WTC11 (cell line): ENCODE results near the gene PDHA1. TPM values are rescaled to one million over a fixed set of nuclear protein-coding genes. Genes with fewer than 3 reads are reported as not detected.

Source experiments
- ATAC-seq: fragments of 200-7000 bp; cut with Tn5 transposase; 2 replicates; pipeline ENCODE4 v1.10.0; 2021; ENCODE audit warnings: mild to moderate bottlenecking, moderate library complexity
- CTCF ChIA-PET: fragments of 300-600 bp; sonication (Branson Sonifier 250); formaldehyde crosslinking; loops from one replicate; lab custom pipeline; 2021; ENCODE audit warnings: antibody characterized with exemption; lab: Charles Lee
- POLR2A ChIA-PET: fragments of 350-600 bp; sonication (Branson Sonifier 250); formaldehyde crosslinking; loops from one replicate; lab custom pipeline; 2021; ENCODE audit warnings: antibody characterized with exemption; lab: Charles Lee
- DNase-seq: peaks from one replicate; pipeline ENCODE4 v3.0.0; 2021; ENCODE audit warnings: low spot score
- H3K27ac Mint-ChIP-seq: 2 replicates; pipeline ENCODE4 v1.8.0; 2021; ENCODE audit warnings: mixed read lengths
- H3K27me3 Mint-ChIP-seq: 2 replicates; pipeline ENCODE4 v1.8.0; 2021; ENCODE audit warnings: low read depth, mild to moderate bottlenecking, moderate library complexity, mixed read lengths
- H3K36me3 Mint-ChIP-seq: 2 replicates; pipeline ENCODE4 v1.8.0; 2021; ENCODE audit warnings: mixed read lengths
- H3K4me1 Mint-ChIP-seq: 2 replicates; pipeline ENCODE4 v1.8.0; 2022; ENCODE audit warnings: mixed read lengths
- H3K4me3 Mint-ChIP-seq: 2 replicates; pipeline ENCODE4 v1.8.0; 2021; ENCODE audit warnings: mild to moderate bottlenecking, moderate library complexity, mixed read lengths
- H3K9me3 Mint-ChIP-seq: 2 replicates; pipeline ENCODE4 v1.8.0; 2021; ENCODE audit warnings: mixed read lengths
- CREB1 ChIP-seq: sonication (generic); formaldehyde crosslinking; IDR thresholded peaks from 2 replicates; pipeline ENCODE4 v1.8.0; 2023; ENCODE audit warnings: mild to moderate bottlenecking, missing genetic modification reagents
- EMX1 ChIP-seq: fragments of 250-450 bp; sonication (Bioruptor Pico); IDR thresholded peaks from 2 replicates; pipeline ENCODE4 v1.8.0; 2021; ENCODE audit warnings: mild to moderate bottlenecking
- FOXJ3 ChIP-seq: sonication (generic); formaldehyde crosslinking; IDR thresholded peaks from 2 replicates; pipeline ENCODE4 v1.9.0; 2021; ENCODE audit warnings: missing genetic modification reagents, mild to moderate bottlenecking, borderline replicate concordance
- GABPB1 ChIP-seq: sonication (generic); formaldehyde crosslinking; IDR thresholded peaks from 2 replicates; pipeline ENCODE4 v1.8.1; 2023; ENCODE audit warnings: mild to moderate bottlenecking, missing genetic modification reagents
- KAT7 ChIP-seq: sonication (generic); formaldehyde crosslinking; IDR thresholded peaks from 2 replicates; pipeline ENCODE4 v1.8.1; 2023; ENCODE audit warnings: missing genetic modification reagents, mild to moderate bottlenecking, borderline replicate concordance
- MXD4 ChIP-seq: fragments of 250-450 bp; sonication (Bioruptor Pico); IDR thresholded peaks from 2 replicates; pipeline ENCODE4 v1.8.0; 2021; ENCODE audit warnings: mild to moderate bottlenecking, moderate library complexity, borderline replicate concordance
- NFYB ChIP-seq: sonication (generic); formaldehyde crosslinking; conservative IDR thresholded peaks from 2 replicates; pipeline ENCODE4 v1.8.0; 2022; ENCODE audit warnings: low read depth, missing genetic modification reagents
- RELA ChIP-seq: sonication (generic); formaldehyde crosslinking; IDR thresholded peaks from 2 replicates; pipeline ENCODE4 v1.8.1; 2022; ENCODE audit warnings: missing genetic modification reagents, mild to moderate bottlenecking, borderline replicate concordance
- SMAD3 ChIP-seq: sonication (generic); formaldehyde crosslinking; IDR thresholded peaks from 2 replicates; pipeline ENCODE4 v1.8.0; 2022; ENCODE audit warnings: missing genetic modification reagents, mild to moderate bottlenecking, borderline replicate concordance
- SOX15 ChIP-seq: fragments of 250-450 bp; sonication (Bioruptor Pico); IDR thresholded peaks from 2 replicates; pipeline ENCODE4 v1.9.0; 2021; ENCODE audit warnings: mild to moderate bottlenecking
- SP1 ChIP-seq: sonication (generic); formaldehyde crosslinking; conservative IDR thresholded peaks from 2 replicates; pipeline ENCODE4 v1.8.1; 2022; ENCODE audit warnings: missing genetic modification reagents
- TCF7 ChIP-seq: sonication (generic); formaldehyde crosslinking; IDR thresholded peaks from 2 replicates; pipeline ENCODE4 v1.8.0; 2022; ENCODE audit warnings: mild to moderate bottlenecking, low read depth, missing genetic modification reagents, moderate library complexity
- TP53 ChIP-seq: sonication (generic); formaldehyde crosslinking; IDR thresholded peaks from 2 replicates; pipeline ENCODE4 v1.8.1; 2023; ENCODE audit warnings: mild to moderate bottlenecking, missing genetic modification reagents
- ZNF121 ChIP-seq: sonication (generic); formaldehyde crosslinking; IDR thresholded peaks from 2 replicates; pipeline ENCODE4 v1.8.0; 2023; ENCODE audit warnings: missing genetic modification reagents
- ZNF138 ChIP-seq: sonication (generic); formaldehyde crosslinking; conservative IDR thresholded peaks from 2 replicates; pipeline ENCODE4 v1.8.1; 2022; ENCODE audit warnings: mild to moderate bottlenecking, moderate library complexity, missing genetic modification reagents
- ZNF263 ChIP-seq: sonication (generic); formaldehyde crosslinking; IDR thresholded peaks from 2 replicates; pipeline ENCODE4 v1.8.1; 2022; ENCODE audit warnings: low read depth, mild to moderate bottlenecking, moderate library complexity, missing genetic modification reagents
- ZNF317 ChIP-seq: sonication (generic); formaldehyde crosslinking; IDR thresholded peaks from 2 replicates; pipeline ENCODE4 v1.8.1; 2023; ENCODE audit warnings: low read depth, mild to moderate bottlenecking, moderate library complexity, missing genetic modification reagents, borderline replicate concordance
- ZNF416 ChIP-seq: fragments of 250-450 bp; sonication (Bioruptor Pico); IDR thresholded peaks from 2 replicates; pipeline ENCODE4 v1.9.0; 2021; ENCODE audit warnings: mild to moderate bottlenecking, inconsistent platforms
- ZNF671 ChIP-seq: fragments of 250-450 bp; sonication (Bioruptor Pico); IDR thresholded peaks from 2 replicates; pipeline ENCODE4 v1.8.0; 2021; ENCODE audit warnings: mild to moderate bottlenecking
- total RNA-seq: library from RNA; stranded (reverse); gene quantifications from 3 replicates; pipeline ENCODE4 v1.2.3, GENCODE V29; 2021
- TF ChIP-seq, protein P1 (sequence below): sonication (generic); formaldehyde crosslinking; conservative IDR thresholded peaks from 2 replicates; pipeline ENCODE4 v1.8.1; 2022; ENCODE audit warnings: mild to moderate bottlenecking, missing genetic modification reagents
- TF ChIP-seq, protein P2 (sequence below): sonication (generic); formaldehyde crosslinking; IDR thresholded peaks from 2 replicates; pipeline ENCODE4 v1.8.1; 2023; ENCODE audit warnings: mild to moderate bottlenecking, moderate library complexity, missing genetic modification reagents
- TF ChIP-seq, protein P3 (sequence below): fragments of 200-600 bp; IDR thresholded peaks from 2 replicates; pipeline ENCODE4 v1.8.0; 2022; ENCODE audit warnings: antibody characterized with exemption
- TF ChIP-seq, protein P4 (sequence below): fragments of 250-450 bp; sonication (Bioruptor Pico); IDR thresholded peaks from 2 replicates; pipeline ENCODE4 v1.8.0; 2021; ENCODE audit warnings: mild to moderate bottlenecking
- TF ChIP-seq, protein P5 (sequence below): sonication (generic); formaldehyde crosslinking; IDR thresholded peaks from 2 replicates; pipeline ENCODE4 v1.8.0; 2022; ENCODE audit warnings: mild to moderate bottlenecking, missing genetic modification reagents
- TF ChIP-seq, protein P6 (sequence below): sonication (generic); formaldehyde crosslinking; IDR thresholded peaks from 2 replicates; pipeline ENCODE4 v1.8.1; 2023; ENCODE audit warnings: mild to moderate bottlenecking, missing genetic modification reagents
- TF ChIP-seq, protein P7 (sequence below): sonication (generic); formaldehyde crosslinking; IDR thresholded peaks from 2 replicates; pipeline ENCODE4 v1.8.1; 2023; ENCODE audit warnings: mild to moderate bottlenecking, missing genetic modification reagents

Gene PDHA1
- total RNA-seq, 1 experiment from 2014 or later = 292 TPM

DNA sequence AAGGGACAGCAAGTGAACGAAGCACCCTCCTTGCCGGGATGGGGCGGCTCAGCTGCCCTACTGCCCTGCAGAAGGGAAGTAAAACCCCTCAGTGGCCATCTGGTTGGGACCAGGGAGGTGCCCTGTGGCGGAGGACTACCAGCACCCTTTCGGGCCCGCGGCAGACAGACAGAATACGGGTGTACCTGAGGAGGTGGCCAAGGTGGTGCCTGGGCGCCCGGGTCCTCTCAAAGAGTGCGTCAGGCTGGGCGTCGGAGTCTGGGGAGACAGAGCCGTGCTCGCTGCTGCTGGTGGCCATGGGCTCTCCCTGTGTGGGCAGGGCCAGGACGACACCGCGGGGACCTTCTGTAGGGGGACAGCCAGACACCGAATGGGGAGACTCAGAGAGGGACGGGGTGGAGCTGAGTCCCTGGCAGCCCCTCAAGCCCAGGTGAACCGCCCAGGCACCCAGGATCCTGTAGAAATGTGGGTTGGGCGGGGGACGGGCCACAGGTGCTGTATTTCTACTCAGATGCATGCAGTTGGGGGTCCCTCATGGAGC is 29.7 kb downstream of the PDHA1 start:
- peaks cover 5% of the 10 kb centered on the region for H3K27me3 Mint-ChIP-seq
- H3K36me3 Mint-ChIP-seq = no peaks in the 10 kb centered on the region
- H3K9me3 Mint-ChIP-seq = no peaks in the 10 kb centered on the region
- POLR2A ChIA-PET = no interaction called here
- CTCF ChIA-PET = interaction anchor here (1.1 to 1.3 kb wide), 2 partner anchors 9 to 162 kb away, joined by 3 to 4 read pairs; no protein-coding TSS in a partner anchor
- no peak overlapping the region for H3K27ac Mint-ChIP-seq
- ATAC-seq (peak; percentile 18), DNase-seq (no peak)
- no peaks in the 10 kb centered on the region for H3K4me1 Mint-ChIP-seq
- TF ChIP-seq, protein P1, sequence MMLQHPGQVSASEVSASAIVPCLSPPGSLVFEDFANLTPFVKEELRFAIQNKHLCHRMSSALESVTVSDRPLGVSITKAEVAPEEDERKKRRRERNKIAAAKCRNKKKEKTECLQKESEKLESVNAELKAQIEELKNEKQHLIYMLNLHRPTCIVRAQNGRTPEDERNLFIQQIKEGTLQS (CRISPR knock-in tag) = no peak
- no peak for TF ChIP-seq SOX15 (CRISPR knock-in tag)
- no peak for TF ChIP-seq EMX1
- TF ChIP-seq CREB1 (CRISPR knock-in tag) = no peak
- TF ChIP-seq, protein P2, sequence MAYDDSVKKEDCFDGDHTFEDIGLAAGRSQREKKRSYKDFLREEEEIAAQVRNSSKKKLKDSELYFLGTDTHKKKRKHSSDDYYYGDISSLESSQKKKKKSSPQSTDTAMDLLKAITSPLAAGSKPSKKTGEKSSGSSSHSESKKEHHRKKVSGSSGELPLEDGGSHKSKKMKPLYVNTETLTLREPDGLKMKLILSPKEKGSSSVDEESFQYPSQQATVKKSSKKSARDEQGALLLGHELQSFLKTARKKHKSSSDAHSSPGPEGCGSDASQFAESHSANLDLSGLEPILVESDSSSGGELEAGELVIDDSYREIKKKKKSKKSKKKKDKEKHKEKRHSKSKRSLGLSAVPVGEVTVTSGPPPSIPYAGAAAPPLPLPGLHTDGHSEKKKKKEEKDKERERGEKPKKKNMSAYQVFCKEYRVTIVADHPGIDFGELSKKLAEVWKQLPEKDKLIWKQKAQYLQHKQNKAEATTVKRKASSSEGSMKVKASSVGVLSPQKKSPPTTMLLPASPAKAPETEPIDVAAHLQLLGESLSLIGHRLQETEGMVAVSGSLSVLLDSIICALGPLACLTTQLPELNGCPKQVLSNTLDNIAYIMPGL (CRISPR knock-in tag) = no peak
- no peak for TF ChIP-seq SP1
- TF ChIP-seq ZNF671 (CRISPR knock-in tag) = no peak
- TF ChIP-seq ZNF317 (CRISPR knock-in tag) = no peak
- no peak for TF ChIP-seq TP53 (CRISPR knock-in tag)
- no peak for TF ChIP-seq MXD4
- no peak for TF ChIP-seq ZNF138 (CRISPR knock-in tag)
- TF ChIP-seq ZNF263 (CRISPR knock-in tag) = no peak
- no peak for TF ChIP-seq FOXJ3 (CRISPR knock-in tag)
- no peak for TF ChIP-seq ZNF416
- no peak for TF ChIP-seq GABPB1 (CRISPR knock-in tag)
- TF ChIP-seq TCF7 (CRISPR knock-in tag) = no peak
- no peak for TF ChIP-seq ZNF121 (CRISPR knock-in tag)
- no peak for TF ChIP-seq KAT7
- no peak for TF ChIP-seq NFYB (CRISPR knock-in tag)
- TF ChIP-seq, protein P3, sequence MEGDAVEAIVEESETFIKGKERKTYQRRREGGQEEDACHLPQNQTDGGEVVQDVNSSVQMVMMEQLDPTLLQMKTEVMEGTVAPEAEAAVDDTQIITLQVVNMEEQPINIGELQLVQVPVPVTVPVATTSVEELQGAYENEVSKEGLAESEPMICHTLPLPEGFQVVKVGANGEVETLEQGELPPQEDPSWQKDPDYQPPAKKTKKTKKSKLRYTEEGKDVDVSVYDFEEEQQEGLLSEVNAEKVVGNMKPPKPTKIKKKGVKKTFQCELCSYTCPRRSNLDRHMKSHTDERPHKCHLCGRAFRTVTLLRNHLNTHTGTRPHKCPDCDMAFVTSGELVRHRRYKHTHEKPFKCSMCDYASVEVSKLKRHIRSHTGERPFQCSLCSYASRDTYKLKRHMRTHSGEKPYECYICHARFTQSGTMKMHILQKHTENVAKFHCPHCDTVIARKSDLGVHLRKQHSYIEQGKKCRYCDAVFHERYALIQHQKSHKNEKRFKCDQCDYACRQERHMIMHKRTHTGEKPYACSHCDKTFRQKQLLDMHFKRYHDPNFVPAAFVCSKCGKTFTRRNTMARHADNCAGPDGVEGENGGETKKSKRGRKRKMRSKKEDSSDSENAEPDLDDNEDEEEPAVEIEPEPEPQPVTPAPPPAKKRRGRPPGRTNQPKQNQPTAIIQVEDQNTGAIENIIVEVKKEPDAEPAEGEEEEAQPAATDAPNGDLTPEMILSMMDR = no peak
- peak overlapping the region; percentile 68 for H3K4me3 Mint-ChIP-seq

DNA sequence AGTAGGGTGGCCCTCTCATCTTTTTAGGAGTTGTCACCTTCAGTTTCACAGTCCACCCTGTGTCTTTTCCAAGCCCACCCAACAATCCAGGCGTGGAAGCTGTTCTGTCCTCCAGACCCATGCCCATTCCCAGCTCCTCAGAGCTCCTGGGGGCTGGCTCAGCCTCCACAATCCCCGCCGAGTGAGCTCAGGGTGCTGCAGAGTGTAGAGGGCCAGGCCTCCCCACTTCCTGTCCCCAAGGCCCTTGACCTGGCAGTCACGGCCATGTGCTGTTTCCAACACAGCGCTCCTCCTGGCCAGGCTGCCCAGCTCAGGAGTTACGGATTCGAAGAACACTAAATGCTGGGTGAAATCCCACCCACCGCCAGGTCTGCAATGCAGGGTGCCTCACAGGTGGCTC is 31.8 kb downstream of the PDHA1 start:
- no peak for DNase-seq
- Mint-ChIP-seq H3K4me3 (no peak overlapping the region), H3K36me3 (no peaks in the 10 kb centered on the region), H3K27ac (no peak overlapping the region), H3K9me3 (no peaks in the 10 kb centered on the region), H3K4me1 (no peaks in the 10 kb centered on the region), H3K27me3 (peaks cover 5% of the 10 kb centered on the region)
- ChIA-PET CTCF (no interaction called here), POLR2A (interaction anchor here (0.6 kb wide), 1 partner anchor 176 kb away, joined by 4 read pairs; no protein-coding TSS in a partner anchor)
- ATAC-seq = no peak
- TF ChIP-seq, protein P3 = no peak
- TF ChIP-seq, protein P4, sequence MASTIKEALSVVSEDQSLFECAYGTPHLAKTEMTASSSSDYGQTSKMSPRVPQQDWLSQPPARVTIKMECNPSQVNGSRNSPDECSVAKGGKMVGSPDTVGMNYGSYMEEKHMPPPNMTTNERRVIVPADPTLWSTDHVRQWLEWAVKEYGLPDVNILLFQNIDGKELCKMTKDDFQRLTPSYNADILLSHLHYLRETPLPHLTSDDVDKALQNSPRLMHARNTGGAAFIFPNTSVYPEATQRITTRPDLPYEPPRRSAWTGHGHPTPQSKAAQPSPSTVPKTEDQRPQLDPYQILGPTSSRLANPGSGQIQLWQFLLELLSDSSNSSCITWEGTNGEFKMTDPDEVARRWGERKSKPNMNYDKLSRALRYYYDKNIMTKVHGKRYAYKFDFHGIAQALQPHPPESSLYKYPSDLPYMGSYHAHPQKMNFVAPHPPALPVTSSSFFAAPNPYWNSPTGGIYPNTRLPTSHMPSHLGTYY = no peak
- TF ChIP-seq, protein P5, sequence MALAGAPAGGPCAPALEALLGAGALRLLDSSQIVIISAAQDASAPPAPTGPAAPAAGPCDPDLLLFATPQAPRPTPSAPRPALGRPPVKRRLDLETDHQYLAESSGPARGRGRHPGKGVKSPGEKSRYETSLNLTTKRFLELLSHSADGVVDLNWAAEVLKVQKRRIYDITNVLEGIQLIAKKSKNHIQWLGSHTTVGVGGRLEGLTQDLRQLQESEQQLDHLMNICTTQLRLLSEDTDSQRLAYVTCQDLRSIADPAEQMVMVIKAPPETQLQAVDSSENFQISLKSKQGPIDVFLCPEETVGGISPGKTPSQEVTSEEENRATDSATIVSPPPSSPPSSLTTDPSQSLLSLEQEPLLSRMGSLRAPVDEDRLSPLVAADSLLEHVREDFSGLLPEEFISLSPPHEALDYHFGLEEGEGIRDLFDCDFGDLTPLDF = no peak
- TF ChIP-seq, protein P6, sequence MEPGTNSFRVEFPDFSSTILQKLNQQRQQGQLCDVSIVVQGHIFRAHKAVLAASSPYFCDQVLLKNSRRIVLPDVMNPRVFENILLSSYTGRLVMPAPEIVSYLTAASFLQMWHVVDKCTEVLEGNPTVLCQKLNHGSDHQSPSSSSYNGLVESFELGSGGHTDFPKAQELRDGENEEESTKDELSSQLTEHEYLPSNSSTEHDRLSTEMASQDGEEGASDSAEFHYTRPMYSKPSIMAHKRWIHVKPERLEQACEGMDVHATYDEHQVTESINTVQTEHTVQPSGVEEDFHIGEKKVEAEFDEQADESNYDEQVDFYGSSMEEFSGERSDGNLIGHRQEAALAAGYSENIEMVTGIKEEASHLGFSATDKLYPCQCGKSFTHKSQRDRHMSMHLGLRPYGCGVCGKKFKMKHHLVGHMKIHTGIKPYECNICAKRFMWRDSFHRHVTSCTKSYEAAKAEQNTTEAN (CRISPR knock-in tag) = no peak
- TF ChIP-seq SMAD3 (CRISPR knock-in tag) (no peak), RELA (CRISPR knock-in tag) (no peak)
- TF ChIP-seq, protein P7, sequence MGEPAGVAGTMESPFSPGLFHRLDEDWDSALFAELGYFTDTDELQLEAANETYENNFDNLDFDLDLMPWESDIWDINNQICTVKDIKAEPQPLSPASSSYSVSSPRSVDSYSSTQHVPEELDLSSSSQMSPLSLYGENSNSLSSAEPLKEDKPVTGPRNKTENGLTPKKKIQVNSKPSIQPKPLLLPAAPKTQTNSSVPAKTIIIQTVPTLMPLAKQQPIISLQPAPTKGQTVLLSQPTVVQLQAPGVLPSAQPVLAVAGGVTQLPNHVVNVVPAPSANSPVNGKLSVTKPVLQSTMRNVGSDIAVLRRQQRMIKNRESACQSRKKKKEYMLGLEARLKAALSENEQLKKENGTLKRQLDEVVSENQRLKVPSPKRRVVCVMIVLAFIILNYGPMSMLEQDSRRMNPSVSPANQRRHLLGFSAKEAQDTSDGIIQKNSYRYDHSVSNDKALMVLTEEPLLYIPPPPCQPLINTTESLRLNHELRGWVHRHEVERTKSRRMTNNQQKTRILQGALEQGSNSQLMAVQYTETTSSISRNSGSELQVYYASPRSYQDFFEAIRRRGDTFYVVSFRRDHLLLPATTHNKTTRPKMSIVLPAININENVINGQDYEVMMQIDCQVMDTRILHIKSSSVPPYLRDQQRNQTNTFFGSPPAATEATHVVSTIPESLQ (CRISPR knock-in tag) = no peak
